H1 (cell line): ENCODE measurements around the gene CERCAM. TPM values are rescaled to one million over a fixed set of nuclear protein-coding genes. Genes with fewer than 3 reads are reported as not detected.

Experiments
- CTCF ChIP-seq, 3 experiments: IDR thresholded peaks; 1 replicate in 2 of 3; 2 replicates in 1 of 3; pipeline versions ENCODE4 v1.5.1 to v1.6.1; 2011; ENCODE audit warnings: low read length in 3 of 3, mild to moderate bottlenecking in 3 of 3, inconsistent platforms in 2 of 3, low read depth in 1 of 3, moderate library complexity in 1 of 3; ENCODE audit not compliant: insufficient read depth in 1 of 3; ENCODE audit errors: control extremely low read depth in 1 of 3
- E2F6 ChIP-seq: IDR thresholded peaks from 2 replicates; pipeline ENCODE4 v1.6.1; 2012; ENCODE audit warnings: inconsistent platforms
- GTF2F1 ChIP-seq: IDR thresholded peaks from 2 replicates; pipeline ENCODE4 v1.6.1; 2012; ENCODE audit warnings: low read depth, low read length, improper control_type of control experiment, borderline replicate concordance
- MAFK ChIP-seq: IDR thresholded peaks from 2 replicates; pipeline ENCODE4 v1.6.1; 2012; ENCODE audit warnings: low read depth, mild to moderate bottlenecking, improper control_type of control experiment, low read length
- POLR2AphosphoS5 ChIP-seq: IDR thresholded peaks from 2 replicates; pipeline ENCODE4 v1.6.1; 2011; ENCODE audit warnings: low read depth, low read length
- SUZ12 ChIP-seq: fragments of 200-600 bp; sonication (generic); IDR thresholded peaks from 2 replicates; pipeline ENCODE4 v1.6.1; 2012; ENCODE audit warnings: mild to moderate bottlenecking, inconsistent platforms, low read length, moderate library complexity, mixed read lengths
- polyA plus RNA-seq, 7 experiments: library from polyadenylated mRNA; depleted of rRNA in 3 of 7; stranded (reverse) in 5 of 7; unstranded in 2 of 7; fragments of >200 nt in 5 of 7; fragments of 200-250 nt in 2 of 7; gene quantifications; 1 replicate in 5 of 7; 2 replicates in 1 of 7; 4 replicates in 1 of 7; pipeline versions ENCODE4 v1.2.1 to v1.2.3, GENCODE V29; 2011 to 2013; ENCODE audit warnings: missing spikeins in 2 of 7, mixed read lengths in 2 of 7
- total RNA-seq: library from RNA; stranded (reverse); fragmentation: NEBNext Ultra II Directional; extraction: Animal tissue kit (Norgen Biotek cat#: 25700); gene quantifications from 2 replicates; pipeline ENCODE4 v1.2.1, GENCODE V29; 2021

Gene CERCAM
- total and polyA plus RNA-seq, 2 of the 8 experiments (the other 6 are each of a cell fraction or from before 2014, with no cell fraction given): 3.1 to 5.2 TPM

- TF ChIP-seq CTCF (IDR thresholded peaks at IDR 0.05; ENCODE audit: control extremely low read depth in 1 of 3, insufficient read depth in 1 of 3, low read depth in 1 of 3, low read length in 3 of 3) (no peak), E2F6 (no peak), MAFK (no peak), SUZ12 (no peak), GTF2F1 (no peak), POLR2AphosphoS5 (no peak)
Observed at GRCh38 chr9:128429513-128430086, 8.9 kb downstream of the CERCAM start (continued).
